Stimulated activated naive CD8-positive, alpha-beta T cell treated with anti-CD3 and anti-CD28 coated beads, Interleukin-15, Interleukin-2, amounts not matched to agents 100 U/mL and 50 U/mL, for 24 hours (primary cell): ENCODE results near the gene ARHGAP15.
A peak's percentile ranks its signal among the peaks of the same experiment; 100 is the strongest.
"Not testable (repeated sequence)": the region's sequence is repeated elsewhere in the genome, so short reads cannot be mapped to it uniquely, and the experiment has no call there.

Experiments used
- ATAC-seq: fragments of 150-1000 bp; cut with Tn5 transposase; one replicate; pipeline ENCODE4 v1.10.0; 2021
- DNase-seq: peaks from one replicate; pipeline ENCODE4 v3.0.0; 2021

ARHGAP15 gene

DNA sequence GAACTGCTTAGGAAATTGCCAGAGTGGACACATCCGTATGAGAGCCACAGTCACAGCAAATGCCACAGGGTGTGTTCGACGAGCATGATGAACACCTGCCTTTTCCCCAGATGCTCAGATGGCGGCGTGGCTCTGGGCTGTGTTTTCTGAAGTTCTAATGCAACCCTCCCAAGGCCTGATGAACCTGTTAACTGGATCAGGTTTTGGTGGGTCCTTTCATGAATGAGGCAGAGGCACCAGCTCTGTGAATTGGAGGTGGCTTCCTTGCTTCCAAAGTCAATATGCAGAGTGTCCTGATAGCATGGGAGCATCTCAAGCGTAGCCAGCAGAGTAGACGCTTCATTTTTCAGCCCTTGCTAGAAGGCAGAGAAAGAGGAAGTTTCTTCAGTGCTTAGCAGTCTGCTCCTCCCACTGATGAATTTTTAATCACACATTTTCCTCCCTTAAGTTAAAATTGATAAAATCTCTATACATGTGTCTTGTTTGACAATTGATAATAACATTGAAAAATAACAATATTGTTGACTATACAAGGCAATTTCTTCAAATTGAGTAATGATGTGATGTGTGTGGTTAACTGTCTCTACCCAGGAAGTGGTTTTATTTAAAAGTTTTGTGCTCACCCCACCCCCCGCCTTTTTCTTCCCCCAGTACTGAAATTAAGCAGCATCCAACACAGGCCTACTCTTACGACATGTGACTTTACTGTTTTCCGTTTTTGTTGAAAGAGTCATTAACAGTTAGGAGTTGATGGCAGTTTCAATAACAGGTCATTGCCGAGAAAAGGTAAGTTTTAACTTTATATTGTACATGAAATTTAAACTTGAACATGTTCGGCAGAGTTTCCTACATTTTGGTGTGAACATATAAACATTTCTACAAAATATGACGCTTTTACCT, at the start of gene ARHGAP15:
ARHGAP15 (plus strand) TSS at position 739 of the 900 bp plus-strand sequence.
- DNase-seq = peak; percentile 71
- peak; percentile 82 for ATAC-seq

DNA sequence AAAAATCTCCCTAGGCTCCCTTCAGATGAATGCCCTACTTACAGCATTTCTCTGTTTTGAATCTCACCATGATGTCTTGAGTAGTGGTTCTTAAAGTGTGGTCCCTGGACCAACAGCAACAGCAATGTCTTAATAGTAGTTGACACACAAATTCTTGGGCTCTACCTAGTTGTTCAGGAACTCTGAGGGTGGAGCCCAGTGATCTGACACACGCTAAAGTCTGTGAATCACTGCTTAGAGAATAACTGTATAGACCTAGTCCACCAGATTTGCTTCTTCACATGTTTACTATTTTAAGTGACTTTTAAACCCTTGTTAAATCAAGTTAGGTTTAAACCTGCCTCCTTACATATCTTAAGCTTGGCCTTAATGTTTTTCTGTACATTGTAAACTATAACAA, 47.6 kb upstream of the ARHGAP15 start:
- no peak for ATAC-seq
- DNase-seq = no peak

DNA sequence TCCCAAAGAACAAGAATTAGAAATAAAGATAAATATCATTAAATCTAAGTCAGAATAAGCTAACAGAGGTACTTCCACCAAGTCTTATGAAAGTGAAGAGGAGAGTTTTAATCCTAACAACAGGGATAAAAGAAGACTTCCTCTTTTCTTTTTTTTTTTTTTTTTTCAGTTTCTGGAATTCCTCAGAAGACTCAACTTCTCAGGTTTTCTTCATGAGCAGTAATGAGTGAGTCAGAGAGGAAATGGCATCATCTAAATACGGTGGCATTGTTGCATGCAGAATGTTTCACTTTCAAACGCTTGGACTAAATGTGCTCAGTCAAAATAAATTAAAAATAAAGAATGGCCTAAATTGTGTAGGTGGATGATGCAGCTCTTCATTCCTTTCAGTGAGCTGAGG, 45.6 kb upstream of the ARHGAP15 start:
- ATAC-seq (peak; percentile 76), DNase-seq (no peak)

DNA sequence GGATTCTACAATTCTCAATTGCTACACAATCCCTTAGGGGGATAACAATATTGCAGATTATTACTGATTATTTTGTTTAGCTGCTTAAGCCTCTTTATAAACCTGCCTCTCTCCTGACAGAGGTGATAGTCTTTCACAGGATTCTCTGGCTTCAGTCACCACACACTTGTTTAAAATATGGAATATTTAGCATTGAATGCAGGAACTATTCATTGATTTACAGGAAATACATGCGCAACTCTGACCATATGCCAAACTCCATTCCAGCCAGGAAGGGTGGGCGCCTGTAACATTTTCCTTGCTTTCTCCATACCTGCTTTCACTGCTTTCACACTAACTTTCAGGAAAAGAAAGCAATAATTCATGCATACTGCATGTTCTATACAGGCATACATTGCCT, 44.8 kb upstream of the ARHGAP15 start:
- DNase-seq = no peak
- no peak for ATAC-seq

DNA sequence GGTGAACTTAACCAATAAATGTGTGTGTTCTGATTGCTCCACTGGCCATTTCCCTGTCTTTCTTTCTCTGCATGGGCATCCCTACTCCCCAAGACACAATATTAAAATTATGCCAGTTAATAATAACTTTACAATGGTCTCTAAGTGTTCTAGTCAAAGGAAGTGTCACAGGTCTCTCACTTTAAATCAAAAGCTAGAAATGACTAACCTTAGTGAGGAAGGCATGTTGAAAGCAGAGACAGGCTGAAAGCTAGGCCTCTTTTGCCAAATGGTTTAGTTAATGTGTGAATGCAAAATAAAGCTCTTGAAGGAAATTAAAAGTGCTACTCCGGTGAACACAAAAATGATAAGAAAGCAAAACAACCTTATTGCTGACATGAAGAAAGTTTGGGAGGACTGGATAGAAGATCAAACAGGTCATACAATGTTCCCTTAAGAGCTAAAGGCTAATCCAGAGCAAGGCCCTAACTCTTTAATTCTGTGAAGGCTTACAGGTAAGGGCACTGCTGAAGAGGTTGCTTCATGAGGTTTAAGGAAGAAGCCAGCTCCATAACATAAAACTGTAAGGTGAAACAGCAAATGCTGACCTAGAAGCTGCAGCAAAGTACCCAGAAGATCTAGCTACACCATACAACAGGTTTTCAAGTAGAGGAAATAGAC, 44.0 kb upstream of the ARHGAP15 start:
- ATAC-seq (no peak), DNase-seq (no peak)

DNA sequence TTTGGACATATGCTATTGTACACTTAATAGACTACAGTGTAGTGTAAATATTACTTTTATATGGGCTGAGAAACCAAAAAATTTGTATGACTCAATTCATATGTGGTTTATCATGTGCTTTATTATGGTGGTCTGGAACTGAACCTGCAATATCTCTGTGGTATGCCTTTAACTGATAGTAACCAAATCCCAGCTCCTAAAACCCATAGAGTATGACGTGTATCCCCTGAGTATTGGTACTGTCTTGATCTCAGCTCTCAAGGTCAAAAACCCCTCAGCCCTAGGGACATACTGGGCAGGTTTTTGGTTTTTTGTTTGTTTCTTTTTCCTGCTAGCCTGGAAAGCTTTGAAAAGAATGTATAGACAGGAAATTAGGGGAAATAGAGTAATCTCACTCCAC, 42.2 kb upstream of the ARHGAP15 start:
- no peak for DNase-seq
- peak; percentile 42 for ATAC-seq

DNA sequence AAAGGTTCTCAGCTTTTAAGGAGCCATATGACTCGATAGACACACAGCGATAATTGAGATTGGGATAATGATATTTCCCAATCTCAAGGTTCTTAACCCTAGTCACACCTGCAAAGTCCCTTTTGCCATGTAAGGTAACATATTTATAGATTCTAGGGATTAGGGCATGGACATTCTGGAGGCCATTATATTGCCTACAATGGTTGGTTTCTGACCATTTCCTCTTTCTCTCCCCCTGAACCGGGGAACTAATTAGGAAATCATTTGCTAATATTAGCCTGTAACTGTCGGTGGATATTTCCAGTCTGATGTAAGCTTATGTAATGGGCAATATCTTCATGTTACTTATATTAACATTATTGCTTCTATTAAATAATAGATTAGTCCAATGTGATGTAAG, 40.8 kb upstream of the ARHGAP15 start:
- no peak for DNase-seq

DNA sequence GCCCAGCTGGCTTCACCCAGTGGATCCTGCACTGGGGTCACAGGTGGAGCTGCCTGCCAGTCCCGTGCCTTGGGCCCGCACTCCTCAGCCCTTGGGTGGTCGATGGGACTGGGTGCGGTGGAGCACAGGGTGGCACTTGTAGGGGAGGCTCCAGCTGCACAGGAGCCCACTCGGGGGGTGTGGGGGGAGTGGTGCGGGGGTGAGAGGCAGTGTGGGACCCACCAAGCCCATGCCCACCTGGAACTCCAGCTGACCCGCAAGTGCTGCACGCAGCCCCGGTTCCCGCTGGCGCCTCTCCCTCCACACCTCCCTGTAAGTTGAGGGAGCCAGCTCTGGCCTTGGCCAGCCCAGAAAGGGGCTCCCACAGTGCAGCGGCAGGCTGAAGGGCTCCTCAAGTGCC, 39.7 kb upstream of the ARHGAP15 start:
- DNase-seq, ATAC-seq: not testable (repeated sequence)

More for the DNA sequence above, 40.8 kb upstream of the ARHGAP15 start:
- no peak for ATAC-seq

DNA sequence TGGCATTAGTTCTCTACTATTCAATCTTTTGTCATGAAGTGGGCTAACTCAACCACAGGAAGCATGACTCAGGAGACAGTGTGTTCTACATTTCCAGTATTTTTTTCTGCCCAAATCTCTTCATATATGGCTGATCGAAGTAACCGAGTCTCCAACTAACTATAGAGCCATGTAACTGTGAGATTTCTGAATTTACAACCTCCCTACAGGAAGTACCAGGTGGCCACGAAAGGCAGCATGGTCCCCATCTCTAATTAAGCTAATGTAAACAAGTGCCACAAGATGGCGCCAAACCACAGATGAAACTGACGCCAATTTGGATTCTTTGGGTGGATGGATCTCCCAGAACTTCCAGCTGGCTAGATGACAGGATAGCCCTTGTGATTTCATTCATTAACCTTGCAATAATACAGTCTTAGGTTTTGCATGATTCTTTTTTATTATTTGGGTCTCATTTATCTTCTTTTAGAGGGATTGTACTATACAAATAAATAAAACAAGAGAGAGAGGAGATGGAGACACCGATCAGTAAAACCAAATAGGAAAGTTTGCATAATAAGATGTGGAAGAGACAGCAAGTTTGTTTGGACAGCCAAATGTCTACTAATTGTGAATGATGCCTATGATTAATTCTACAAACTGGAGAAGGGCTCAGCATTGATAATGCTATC, 18.3 kb upstream of the ARHGAP15 start:
- DNase-seq (peak; percentile 68), ATAC-seq (peak; percentile 86)

DNA sequence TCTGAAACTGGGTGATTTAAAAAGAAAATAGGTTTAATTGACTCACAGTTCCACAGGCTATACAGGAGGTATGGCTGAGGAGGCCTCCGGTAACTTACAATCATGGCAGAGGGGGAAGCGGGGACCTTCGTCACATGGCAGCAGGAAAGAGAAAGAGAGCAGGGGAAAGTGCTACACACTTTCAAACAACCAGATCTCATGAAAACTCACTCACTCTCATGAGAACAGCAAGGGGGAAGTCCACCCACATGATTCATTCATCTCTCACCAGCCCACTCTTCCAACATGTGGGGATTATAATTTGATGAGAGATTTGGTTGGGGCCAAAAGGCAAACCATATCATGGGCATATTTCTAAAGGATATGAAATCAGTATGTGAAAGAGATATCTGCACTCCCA, 12.0 kb upstream of the ARHGAP15 start:
- ATAC-seq (peak; percentile 76), DNase-seq (no peak)

DNA sequence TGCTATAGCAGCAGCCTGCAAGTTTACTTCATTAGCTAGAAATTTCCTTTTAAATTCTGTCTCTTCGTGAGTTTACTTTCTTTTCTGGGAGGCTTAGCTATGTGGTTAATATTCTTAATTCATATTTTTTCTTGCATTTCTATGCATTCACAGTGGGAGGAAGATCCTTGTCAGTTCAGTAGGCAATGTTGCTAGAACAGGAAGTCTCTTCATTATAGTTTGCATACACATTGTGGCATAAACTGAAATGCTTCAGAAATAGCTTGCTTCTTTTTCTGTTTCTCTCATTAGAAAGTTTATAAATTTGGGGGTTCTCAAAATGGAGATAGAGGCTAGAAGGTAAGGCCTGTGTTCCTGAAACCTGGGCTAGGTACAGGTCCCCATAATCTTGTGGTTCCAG, 8.1 kb upstream of the ARHGAP15 start:
- DNase-seq (no peak), ATAC-seq (no peak)

DNA sequence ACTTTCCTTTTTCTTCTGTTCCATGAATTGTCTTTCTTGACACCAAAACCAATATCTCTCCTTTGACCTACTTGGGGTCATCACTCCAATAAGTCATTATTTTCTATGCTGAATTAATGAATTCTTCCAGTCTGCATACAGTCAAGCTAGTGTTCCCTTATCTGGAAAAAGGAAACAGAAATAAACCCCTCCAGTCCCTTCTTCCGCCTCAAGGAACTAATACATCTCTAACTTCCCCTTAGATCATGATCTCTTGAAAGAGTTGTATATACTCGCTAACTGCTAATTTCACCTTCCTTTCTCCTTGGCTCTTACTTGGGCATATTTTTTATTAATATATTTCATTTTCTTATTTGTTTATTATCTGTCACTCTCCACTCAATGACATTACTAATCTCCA, 7.3 kb upstream of the ARHGAP15 start:
- DNase-seq (no peak), ATAC-seq (no peak)

DNA sequence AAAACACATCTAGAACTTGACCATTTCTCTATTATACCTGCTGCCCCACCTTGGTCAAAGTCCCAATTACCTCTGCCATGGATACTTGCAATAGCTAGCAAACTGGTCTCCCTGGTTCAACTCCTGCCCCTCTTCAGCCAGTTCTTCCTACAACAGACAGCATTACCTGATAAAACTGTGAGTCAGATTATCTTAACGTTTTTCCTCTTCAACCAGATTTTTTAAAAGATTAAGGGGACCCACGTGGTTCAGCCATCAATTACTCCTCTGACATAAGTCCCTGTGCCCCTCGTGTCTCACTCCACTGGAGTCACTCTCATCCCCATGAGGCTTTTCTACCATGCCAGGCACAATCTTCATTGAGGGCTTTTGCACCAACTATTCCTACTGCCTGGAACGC, 5.3 kb upstream of the ARHGAP15 start:
- DNase-seq = no peak
- no peak for ATAC-seq

DNA sequence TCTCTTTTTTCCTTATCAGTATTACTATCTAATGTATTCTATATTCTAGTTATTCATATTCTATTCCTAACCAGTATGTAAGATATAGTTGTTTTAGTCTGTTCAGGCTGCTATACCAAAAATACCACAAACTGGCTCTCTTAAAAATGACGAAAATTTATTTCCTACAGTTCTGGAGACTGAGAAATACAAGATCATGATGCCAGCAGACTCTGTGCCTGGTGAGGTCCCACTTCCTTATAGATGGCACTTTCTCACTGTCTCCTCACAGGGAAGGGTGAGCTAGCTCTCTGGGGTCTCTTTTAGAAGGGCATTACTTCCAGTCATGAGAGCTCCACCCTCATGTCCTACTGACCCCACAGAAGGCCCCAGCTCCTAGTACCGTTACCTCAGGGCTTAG, 4.8 kb upstream of the ARHGAP15 start:
- no peak for DNase-seq
- ATAC-seq = no peak

DNA sequence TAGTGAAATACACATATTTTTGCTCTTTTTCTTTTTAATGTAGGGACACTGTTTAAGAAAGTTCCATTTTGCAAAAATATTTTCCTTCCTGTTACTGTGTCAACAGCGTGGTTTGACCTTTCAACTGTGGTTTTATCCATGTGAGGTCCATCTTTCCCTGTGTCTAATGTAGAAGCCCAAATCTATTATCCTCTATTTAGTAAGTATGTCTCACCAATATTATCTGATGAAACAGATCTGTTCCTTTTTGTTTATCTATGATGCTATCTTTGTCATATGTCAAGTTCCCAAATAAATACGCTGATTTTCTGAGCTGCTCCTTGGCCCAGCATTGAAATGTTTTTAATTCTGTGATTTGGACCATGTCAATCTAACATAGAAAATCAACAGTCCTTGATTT, 3.5 kb upstream of the ARHGAP15 start:
- DNase-seq = no peak
- ATAC-seq = no peak

DNA sequence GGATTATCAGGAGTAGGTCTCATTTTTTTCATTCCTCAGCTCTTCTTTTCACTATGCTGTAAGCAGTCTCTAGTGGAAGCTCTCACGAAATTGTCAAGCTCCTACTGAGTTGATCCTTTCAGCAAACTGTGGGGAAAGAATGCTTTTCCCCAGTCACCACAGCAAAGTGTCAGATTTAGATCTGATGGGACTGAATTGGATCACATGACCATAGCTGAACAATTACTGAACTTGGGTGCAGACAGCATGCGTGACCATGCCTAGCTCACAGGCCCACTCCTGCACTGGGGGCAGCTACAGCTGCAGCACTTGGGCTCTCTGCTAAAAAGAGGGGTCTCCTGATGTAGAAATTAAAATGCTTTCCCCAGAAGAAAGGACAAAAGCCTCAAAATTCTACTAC, 3.1 kb downstream of the ARHGAP15 start:
- peak; percentile 41 for DNase-seq
- ATAC-seq = peak; percentile 54

DNA sequence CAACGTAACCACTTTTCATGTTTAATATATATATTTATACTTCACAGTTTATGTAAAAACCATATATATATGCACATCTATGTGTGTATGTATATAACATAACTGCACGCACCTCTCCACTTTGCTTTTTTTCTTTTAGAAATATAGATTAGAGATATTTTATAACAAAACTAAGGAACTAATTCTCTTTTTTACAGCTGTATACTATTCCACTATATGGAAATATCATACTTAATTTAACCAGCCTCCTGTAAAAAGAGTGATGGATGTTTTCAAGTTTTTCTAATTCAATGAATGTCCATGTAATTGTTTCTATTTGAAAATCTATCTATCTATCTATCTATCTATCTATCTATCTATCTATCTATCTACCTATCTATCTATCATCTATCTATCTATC, 4.6 kb downstream of the ARHGAP15 start:
- ATAC-seq = no peak
- no peak for DNase-seq

DNA sequence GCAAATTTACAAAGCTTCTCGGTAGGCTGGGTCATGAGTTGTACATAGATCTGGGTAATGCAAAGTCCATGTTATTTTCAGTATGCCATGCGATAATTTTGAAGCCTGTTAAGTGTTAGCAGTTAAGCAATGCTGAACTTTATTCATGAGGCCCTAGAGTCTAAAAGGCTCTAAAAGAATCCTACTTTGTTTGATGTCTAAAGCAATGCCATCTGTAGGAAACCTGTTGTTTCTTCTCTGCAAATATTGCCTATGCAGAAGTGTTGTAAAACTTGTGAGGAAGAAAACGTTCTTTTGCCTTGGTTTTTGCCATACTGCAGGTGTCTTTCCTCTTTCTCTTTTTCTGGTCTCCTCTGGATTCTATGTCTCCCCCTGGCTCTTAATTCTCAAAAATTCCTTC, 9.1 kb downstream of the ARHGAP15 start:
- ATAC-seq (no peak), DNase-seq (no peak)

DNA sequence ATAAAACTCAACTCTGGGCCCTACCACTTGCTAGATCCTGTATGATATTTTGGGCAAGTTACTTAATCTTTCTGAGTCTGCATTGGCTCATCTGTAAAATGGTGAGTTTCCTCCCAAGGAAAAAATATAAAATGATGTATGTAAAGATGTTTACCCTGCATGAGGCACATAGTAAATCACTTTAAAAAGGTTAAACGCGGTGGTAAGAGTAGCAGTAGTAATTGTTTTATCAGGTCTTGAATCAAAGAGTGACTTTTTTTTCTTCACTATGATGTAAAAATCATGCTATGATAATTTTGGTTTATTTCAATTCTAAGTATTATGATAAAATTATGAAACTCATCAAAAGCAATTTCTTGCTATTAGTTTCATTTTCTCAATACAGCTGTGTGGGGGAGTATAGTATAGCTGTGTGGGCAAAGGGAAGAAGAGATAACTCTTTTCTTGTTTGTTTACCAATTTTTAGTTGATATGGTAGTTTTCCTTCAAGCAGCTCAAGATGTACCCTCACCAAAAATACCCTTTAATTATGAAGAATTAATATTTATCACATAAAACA, 10.7 kb downstream of the ARHGAP15 start:
- no peak for ATAC-seq
- no peak for DNase-seq

DNA sequence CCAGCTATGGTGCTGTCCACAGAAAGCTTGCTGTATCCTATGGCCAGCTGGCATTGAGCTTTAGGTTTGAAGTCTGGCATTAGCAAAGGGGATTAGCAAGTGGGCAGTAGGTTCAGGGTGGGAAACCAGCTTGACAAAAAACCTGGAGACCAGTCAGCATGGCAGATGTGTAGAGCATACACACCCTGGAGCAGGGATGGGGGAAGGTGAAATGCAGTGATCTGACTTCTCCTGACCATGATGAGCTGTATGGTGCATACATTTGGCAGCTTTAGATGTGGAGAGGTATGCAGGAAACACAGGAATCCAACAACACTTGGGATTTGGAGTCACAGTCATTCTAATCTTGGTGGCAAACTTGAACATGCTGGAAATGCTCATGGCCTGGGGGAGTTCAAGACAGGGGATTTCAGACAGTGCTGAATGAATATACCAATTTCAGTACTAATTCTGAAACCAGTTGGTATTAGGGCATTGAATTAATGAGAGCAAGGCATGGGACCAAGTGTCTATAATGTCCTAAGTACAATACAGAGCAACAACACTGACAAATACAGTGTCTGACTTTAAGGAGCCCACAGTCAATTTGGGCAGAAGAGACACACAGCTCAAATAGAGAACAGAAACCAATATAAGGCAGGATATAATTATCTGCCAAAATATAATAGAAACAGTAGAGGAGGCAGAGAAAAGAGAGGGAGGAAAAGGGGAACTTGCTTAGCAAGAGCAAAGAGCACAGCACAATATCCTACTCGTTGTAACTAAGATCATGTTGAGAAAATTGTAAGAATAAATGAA, 11.8 kb downstream of the ARHGAP15 start:
- DNase-seq (no peak), ATAC-seq (peak; percentile 65)

DNA sequence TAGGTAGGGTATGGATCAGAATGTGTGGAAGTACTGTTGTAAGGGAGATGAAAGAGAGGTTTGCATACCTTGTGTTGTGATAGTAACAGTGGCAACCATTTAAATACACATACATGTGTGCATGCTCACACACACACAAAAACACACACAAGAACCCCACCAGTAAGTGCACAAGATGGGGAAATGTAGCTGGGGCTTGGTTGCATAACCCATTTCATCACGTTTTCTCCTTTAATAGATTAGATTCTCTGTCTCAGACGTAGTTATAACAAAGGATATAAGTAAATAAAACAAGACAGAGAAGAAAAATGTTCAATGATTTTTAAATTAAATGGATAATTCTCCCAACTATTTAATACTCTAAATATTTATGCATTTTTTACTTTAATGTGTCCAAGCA, 13.4 kb downstream of the ARHGAP15 start:
- no peak for ATAC-seq
- DNase-seq = no peak
